HCT116 (cell line): ENCODE data around the gene SLC6A7. TPM values are rescaled to one million over a fixed set of nuclear protein-coding genes. Genes with fewer than 3 reads are reported as not detected.

Experiments used
- ATAC-seq: fragments of 200-7000 bp; cut with Tn5 transposase; 2 replicates; pipeline ENCODE4 v1.9.1; 2020; ENCODE audit warnings: mild to moderate bottlenecking, moderate library complexity
- BruUV-seq: library from RNA; stranded (reverse); fragments of 400-500 nt; replicated peaks from 2 replicates; lab custom pipeline; 2021; lab: Mats Ljungman, UMichigan
- CTCF ChIA-PET: fragments of 300-600 bp; sonication (Branson Sonifier 250); formaldehyde crosslinking; loops from one replicate; lab custom pipeline; 2021; ENCODE audit warnings: antibody characterized with exemption; lab: Charles Lee
- POLR2A ChIA-PET: fragments of 300-600, 350-600 bp; sonication (Branson Sonifier 250); formaldehyde crosslinking; loops from one replicate; lab custom pipeline; 2021; ENCODE audit warnings: antibody characterized with exemption; lab: Charles Lee
- RAD21 ChIA-PET, 2 experiments: fragments of 300-600 bp; sonication (Branson Sonifier 250); formaldehyde crosslinking; loops; one replicate each; lab custom pipeline; 2023; ENCODE audit warnings: low total read pairs in 2 of 2; ENCODE audit not compliant: uncharacterized antibody in 2 of 2, unreplicated experiment in 2 of 2, low non-redundant PET in 1 of 2; lab: Charles Lee
- DNase-seq: peaks from one replicate; pipeline ENCODE4 v3.0.0-alpha.2; 2010; ENCODE audit warnings: low read depth, low spot score
- H2AFZ ChIP-seq: fragments of 200-600 bp; shearing (Covaris generic), sonication (generic); 2 replicates; pipeline ENCODE4 v1.6.1; 2017; ENCODE audit warnings: low read depth, mixed run types, mixed read lengths, antibody characterized with exemption, low read length; ENCODE audit not compliant: poor library complexity, severe bottlenecking
- H3K27ac ChIP-seq: 2 replicates; pipeline ENCODE4 v1.5.1; 2012; ENCODE audit warnings: low read depth, low read length
- H3K27me3 ChIP-seq: fragments of 200-600 bp; sonication (generic); 2 replicates; pipeline ENCODE4 v1.6.1; 2016; ENCODE audit warnings: mixed run types, low read length, mixed read lengths; ENCODE audit not compliant: insufficient read depth
- H3K36me3 ChIP-seq, 2 experiments: fragments of 200-500 bp in 1 of 2; fragments of 200-600 bp in 1 of 2; sonication (Bioruptor generic) in 1 of 2; sonication (generic) in 1 of 2; 2 replicates each; pipeline versions ENCODE4 v1.5.1 to v1.6.1; 2014 to 2016; ENCODE audit warnings: low read length in 2 of 2, inconsistent platforms in 1 of 2, mixed read lengths in 1 of 2, mixed run types in 1 of 2; ENCODE audit not compliant: insufficient read depth in 2 of 2, control insufficient read depth in 1 of 2
- H3K4me1 ChIP-seq, 2 experiments: fragments of 200-600 bp in 1 of 2; sonication (generic) in 1 of 2; 2 replicates each; pipeline versions ENCODE4 v1.5.1 to v1.6.1; 2012 to 2017; ENCODE audit warnings: low read length in 2 of 2, inconsistent platforms in 1 of 2, mild to moderate bottlenecking in 1 of 2, mixed read lengths in 1 of 2, mixed run types in 1 of 2, moderate library complexity in 1 of 2; ENCODE audit not compliant: insufficient read depth in 2 of 2, control insufficient read depth in 1 of 2
- H3K4me2 ChIP-seq: fragments of 200-600 bp; sonication (generic); 2 replicates; pipeline ENCODE4 v1.6.1; 2017; ENCODE audit warnings: mixed run types, low read length, mixed read lengths
- H3K4me3 ChIP-seq, 2 experiments: fragments of 200-600 bp in 1 of 2; sonication (generic) in 1 of 2; replicated peaks in 1 of 2; 2 replicates each; pipeline ENCODE4 v1.5.1; 2011 to 2016; ENCODE audit warnings: low read length in 2 of 2, control low read depth in 1 of 2, low read depth in 1 of 2, mild to moderate bottlenecking in 1 of 2, mixed read lengths in 1 of 2, mixed run types in 1 of 2
- H3K79me2 ChIP-seq: fragments of 200-600 bp; sonication (generic); 2 replicates; pipeline ENCODE4 v1.6.1; 2017; ENCODE audit warnings: mild to moderate bottlenecking, mixed run types, low read length, moderate library complexity, mixed read lengths; ENCODE audit not compliant: insufficient read depth
- H3K9ac ChIP-seq: fragments of 200-600 bp; sonication (generic); 2 replicates; pipeline ENCODE4 v1.6.1; 2016; ENCODE audit warnings: low read length, mixed read lengths
- H3K9me2 ChIP-seq: fragments of 200-600 bp; sonication (generic), shearing (Covaris generic); 2 replicates; pipeline ENCODE4 v1.6.1; 2017; ENCODE audit warnings: mixed run types, mild to moderate bottlenecking, moderate library complexity; ENCODE audit not compliant: insufficient read depth
- H3K9me3 ChIP-seq, 2 experiments: fragments of 200-500 bp in 1 of 2; fragments of 200-600 bp in 1 of 2; sonication (Bioruptor generic) in 1 of 2; sonication (generic) in 1 of 2; 2 replicates each; pipeline ENCODE4 v1.6.1; 2014 to 2017; ENCODE audit warnings: low read length in 2 of 2, mixed read lengths in 2 of 2, inconsistent platforms in 1 of 2, low read depth in 1 of 2, mild to moderate bottlenecking in 1 of 2, mixed run types in 1 of 2, moderate library complexity in 1 of 2; ENCODE audit not compliant: control insufficient read depth in 1 of 2, insufficient read depth in 1 of 2
- H4K20me1 ChIP-seq: fragments of 200-600 bp; sonication (generic), shearing (Covaris generic); 2 replicates; pipeline ENCODE4 v1.6.1; 2017; ENCODE audit warnings: mixed run types, mild to moderate bottlenecking, moderate library complexity; ENCODE audit not compliant: insufficient read depth
- ATF3 ChIP-seq: IDR thresholded peaks from 2 replicates; pipeline ENCODE4 v1.6.1; 2012
- CEBPB ChIP-seq: IDR thresholded peaks from 2 replicates; pipeline ENCODE4 v1.6.1; 2012; ENCODE audit warnings: low read depth
- CTCF ChIP-seq, 3 experiments: fragments of 200-600 bp in 1 of 3; sonication (generic) in 1 of 3; IDR thresholded peaks in 2 of 3; conservative IDR thresholded peaks in 1 of 3; 2 replicates each; pipeline ENCODE4 v1.5.1; 2012 to 2017; ENCODE audit warnings: low read depth in 2 of 3, low read length in 2 of 3, antibody characterized with exemption in 1 of 3, borderline replicate concordance in 1 of 3, control low read depth in 1 of 3, mild to moderate bottlenecking in 1 of 3, mixed read lengths in 1 of 3, mixed run types in 1 of 3, moderate library complexity in 1 of 3; ENCODE audit not compliant: insufficient read depth in 1 of 3
- EGR1 ChIP-seq: IDR thresholded peaks from 2 replicates; pipeline ENCODE4 v1.6.1; 2012; ENCODE audit warnings: low read depth
- FOSL1 ChIP-seq: IDR thresholded peaks from 2 replicates; pipeline ENCODE4 v1.6.1; 2012; ENCODE audit warnings: low read depth
- JUND ChIP-seq: IDR thresholded peaks from 2 replicates; pipeline ENCODE4 v1.6.1; 2012
- POLR2AphosphoS5 ChIP-seq: IDR thresholded peaks from 2 replicates; pipeline ENCODE4 v1.6.1; 2011; ENCODE audit warnings: mild to moderate bottlenecking, low read depth, low read length, moderate library complexity
- RAD21 ChIP-seq: IDR thresholded peaks from 2 replicates; pipeline ENCODE4 v1.6.1; 2012; ENCODE audit warnings: low read depth, mild to moderate bottlenecking
- SIN3A ChIP-seq: IDR thresholded peaks from 2 replicates; pipeline ENCODE4 v1.6.1; 2012; ENCODE audit warnings: low read depth
- SRF ChIP-seq: IDR thresholded peaks from 2 replicates; pipeline ENCODE4 v1.6.1; 2012; ENCODE audit warnings: low read depth
- YY1 ChIP-seq: IDR thresholded peaks from 2 replicates; pipeline ENCODE4 v1.6.1; 2011; ENCODE audit warnings: low read length, low read depth, moderate library complexity, mild to moderate bottlenecking; ENCODE audit not compliant: insufficient replicate concordance; ENCODE audit errors: extremely low read depth
- ZBTB33 ChIP-seq: IDR thresholded peaks from 2 replicates; pipeline ENCODE4 v1.6.1; 2011; ENCODE audit warnings: mild to moderate bottlenecking, low read length, moderate library complexity; ENCODE audit not compliant: insufficient replicate concordance; ENCODE audit errors: extremely low read depth
- ZNF274 ChIP-seq: fragments of 200-500 bp; sonication (Bioruptor generic); IDR thresholded peaks from 2 replicates; pipeline ENCODE4 v1.6.1; 2014; ENCODE audit warnings: mild to moderate bottlenecking, low read depth, low read length, inconsistent platforms
- intact Hi-C: fragments of 100-400 bp; cut with micrococcal nuclease; formaldehyde crosslinking; loops from 2 replicates; pipeline ENCODE4 v1.10.0; 2022
- total RNA-seq: library from RNA; stranded (reverse); gene quantifications from one replicate; pipeline ENCODE4 v1.2.1, GENCODE V29; 2021; ENCODE audit not compliant: unreplicated experiment

SLC6A7 gene
- total RNA-seq, 1 experiment from 2014 or later: not detected

GRCh38 chr5:150202501-150202900 is 12.6 kb downstream of the SLC6A7 start:
- DNase-seq (no peak), ATAC-seq (no peak)
- H3K27me3 ChIP-seq: peaks cover 2% of the 10 kb centered on the region; the same call in 1 of the 2 replicates
- TF ChIP-seq ATF3 (no peak), YY1 (no peak), EGR1 (no peak), ZNF274 (no peak), CTCF (IDR thresholded peaks at IDR 0.05 in 2 of 3, conservative IDR thresholded peaks at IDR 0.05 in 1 of 3; ENCODE audit: borderline replicate concordance in 1 of 3, insufficient read depth in 1 of 3, low read depth in 2 of 3, low read length in 2 of 3) (no peak), SRF (no peak), RAD21 (no peak), POLR2AphosphoS5 (no peak), CEBPB (no peak), FOSL1 (no peak), SIN3A (no peak), ZBTB33 (no peak), JUND (no peak)
- no peak overlapping the region for H3K27ac ChIP-seq
- no peaks in the 10 kb centered on the region for H3K9me2 ChIP-seq
- POLR2A ChIA-PET: no interaction called here
- H3K9ac ChIP-seq: no peak overlapping the region
- H3K4me2 ChIP-seq: no peak overlapping the region
- RAD21 ChIA-PET: no interaction called here
- H3K4me1 ChIP-seq: no peaks in the 10 kb centered on the region
- H3K9me3 ChIP-seq: no peaks in the 10 kb centered on the region
- BruUV-seq: no TSS peak
- no peak overlapping the region for H3K4me3 ChIP-seq
- no peaks in the 10 kb centered on the region for H3K79me2 ChIP-seq
- CTCF ChIA-PET: no interaction called here
- no peak overlapping the region for H2AFZ ChIP-seq
- intact Hi-C loops: no loop called here
- no peaks in the 10 kb centered on the region for H4K20me1 ChIP-seq
- no peaks in the 10 kb centered on the region for H3K36me3 ChIP-seq
